ENCODE results near the gene TPH2. TPM values are rescaled to one million over a fixed set of nuclear protein-coding genes. Genes with fewer than 3 reads are reported as not detected.
A peak's percentile ranks its signal among the peaks of the same experiment; 100 is the strongest.

The TPH2 gene
- polyA plus RNA-seq, 4 donors, result 0.17 TPM; not detected in 3

- DNase-seq (ENCODE audit: low read depth in 4 of 4, low spot score in 2 of 4), result no peak
These were observed 19.8 kb downstream of the TPH2 start for GRCh38 chr12:71958457-71958856.

GRCh38 chr12:71958993-71959578 lies 20.4 kb downstream of the TPH2 start:
- no peak for DNase-seq (ENCODE audit: low read depth in 4 of 4, low spot score in 2 of 4)

- no peak for DNase-seq (ENCODE audit: low read depth in 4 of 4, low spot score in 2 of 4)
These were observed 28.6 kb downstream of the TPH2 start for GRCh38 chr12:71967211-71967610.

- DNase-seq (ENCODE audit: low read depth in 4 of 4, low spot score in 2 of 4), result no peak
These were observed 30.7 kb downstream of the TPH2 start for GRCh38 chr12:71969330-71969729.

GRCh38 chr12:71970031-71970430 lies 31.4 kb downstream of the TPH2 start:
- DNase-seq (ENCODE audit: low read depth in 4 of 4, low spot score in 2 of 4), result no peak

GRCh38 chr12:71972441-71973074 lies 33.9 kb downstream of the TPH2 start:
- DNase-seq (ENCODE audit: low read depth in 4 of 4, low spot score in 2 of 4), result no peak

GRCh38 chr12:71973687-71974086 lies 35.0 kb downstream of the TPH2 start:
- no peak for DNase-seq (ENCODE audit: low read depth in 4 of 4, low spot score in 2 of 4)

GRCh38 chr12:71980538-71980937 lies 41.9 kb downstream of the TPH2 start:
- DNase-seq (ENCODE audit: low read depth in 4 of 4, low spot score in 2 of 4), result no peak

GRCh38 chr12:71981149-71981548 lies 42.5 kb downstream of the TPH2 start:
- peak in 1 of 4 donors; percentile 2 for DNase-seq (ENCODE audit: low read depth in 4 of 4, low spot score in 2 of 4)

- DNase-seq (ENCODE audit: low read depth in 4 of 4, low spot score in 2 of 4), result no peak
These were observed 56.1 kb downstream of the TPH2 start for GRCh38 chr12:71994715-71995114.

GRCh38 chr12:71999795-72000194 lies 61.1 kb downstream of the TPH2 start:
- no peak for DNase-seq (ENCODE audit: low read depth in 4 of 4, low spot score in 2 of 4)

- no peak for DNase-seq (ENCODE audit: low read depth in 4 of 4, low spot score in 2 of 4)
These were observed 62.5 kb downstream of the TPH2 start for GRCh38 chr12:72000969-72001648.

GRCh38 chr12:72006766-72007165 lies 68.1 kb downstream of the TPH2 start:
- DNase-seq (ENCODE audit: low read depth in 4 of 4, low spot score in 2 of 4), result no peak

- no peak for DNase-seq (ENCODE audit: low read depth in 4 of 4, low spot score in 2 of 4)
These were observed 71.7 kb downstream of the TPH2 start for GRCh38 chr12:72010356-72010755.

- no peak for DNase-seq (ENCODE audit: low read depth in 4 of 4, low spot score in 2 of 4)
These were observed 72.7 kb downstream of the TPH2 start for GRCh38 chr12:72011374-72011773.

- no peak for DNase-seq (ENCODE audit: low read depth in 4 of 4, low spot score in 2 of 4)
These were observed 74.2 kb downstream of the TPH2 start for GRCh38 chr12:72012874-72013273.

- no peak for DNase-seq (ENCODE audit: low read depth in 4 of 4, low spot score in 2 of 4)
These were observed 77.2 kb downstream of the TPH2 start for GRCh38 chr12:72015895-72016294.

GRCh38 chr12:72017054-72017651 lies 78.5 kb downstream of the TPH2 start:
- DNase-seq (ENCODE audit: low read depth in 4 of 4, low spot score in 2 of 4), result peak; percentile 29 to 61 (median 54)

GRCh38 chr12:72018036-72018435 lies 79.4 kb downstream of the TPH2 start:
- no peak for DNase-seq (ENCODE audit: low read depth in 4 of 4, low spot score in 2 of 4)

- DNase-seq (ENCODE audit: low read depth in 4 of 4, low spot score in 2 of 4), result peak in 1 of 4 donors; percentile 4
These were observed 86.0 kb downstream of the TPH2 start for GRCh38 chr12:72024613-72025012.

- no peak for DNase-seq (ENCODE audit: low read depth in 4 of 4, low spot score in 2 of 4)
These were observed 86.9 kb downstream of the TPH2 start for GRCh38 chr12:72025524-72025923.

- no peak for DNase-seq (ENCODE audit: low read depth in 4 of 4, low spot score in 2 of 4)
These were observed 90.3 kb downstream of the TPH2 start for GRCh38 chr12:72028966-72029365.
